GM06990 (cell line): ENCODE data around the gene FAM78B.
A peak's percentile ranks its signal among the peaks of the same experiment; 100 is the strongest.

Experiments
- DNase-seq: peaks from one replicate; pipeline ENCODE4 v3.0.0-alpha.2; 2011; ENCODE audit not compliant: insufficient read length; ENCODE audit errors: extremely low read depth
- H3K27me3 ChIP-seq: replicated peaks from 2 replicates; pipeline ENCODE4 v1.6.0; 2011; ENCODE audit warnings: low read length; ENCODE audit not compliant: control insufficient read depth, insufficient read depth
- H3K36me3 ChIP-seq: 2 replicates; pipeline ENCODE4 v1.5.1; 2011; ENCODE audit warnings: low read length; ENCODE audit not compliant: control insufficient read depth, insufficient read depth
- H3K4me3 ChIP-seq: replicated peaks from 2 replicates; pipeline ENCODE4 v1.5.1; 2011; ENCODE audit warnings: low read depth, mild to moderate bottlenecking, control low read depth, low read length
- TF ChIP-seq, protein P1 (sequence below): IDR thresholded peaks from 2 replicates; pipeline ENCODE4 v1.5.1; 2011; ENCODE audit warnings: low read length, control low read depth, mild to moderate bottlenecking, inconsistent platforms; ENCODE audit not compliant: insufficient read depth, poor library complexity, severe bottlenecking

Gene FAM78B, protein sequence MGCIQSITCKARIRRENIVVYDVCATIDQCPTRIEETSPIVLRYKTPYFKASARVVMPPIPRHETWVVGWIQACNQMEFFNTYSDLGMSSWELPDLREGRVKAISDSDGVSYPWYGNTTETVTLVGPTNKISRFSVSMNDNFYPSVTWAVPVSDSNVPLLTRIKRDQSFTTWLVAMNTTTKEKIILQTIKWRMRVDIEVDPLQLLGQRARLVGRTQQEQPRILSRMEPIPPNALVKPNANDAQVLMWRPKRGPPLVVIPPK

DNA sequence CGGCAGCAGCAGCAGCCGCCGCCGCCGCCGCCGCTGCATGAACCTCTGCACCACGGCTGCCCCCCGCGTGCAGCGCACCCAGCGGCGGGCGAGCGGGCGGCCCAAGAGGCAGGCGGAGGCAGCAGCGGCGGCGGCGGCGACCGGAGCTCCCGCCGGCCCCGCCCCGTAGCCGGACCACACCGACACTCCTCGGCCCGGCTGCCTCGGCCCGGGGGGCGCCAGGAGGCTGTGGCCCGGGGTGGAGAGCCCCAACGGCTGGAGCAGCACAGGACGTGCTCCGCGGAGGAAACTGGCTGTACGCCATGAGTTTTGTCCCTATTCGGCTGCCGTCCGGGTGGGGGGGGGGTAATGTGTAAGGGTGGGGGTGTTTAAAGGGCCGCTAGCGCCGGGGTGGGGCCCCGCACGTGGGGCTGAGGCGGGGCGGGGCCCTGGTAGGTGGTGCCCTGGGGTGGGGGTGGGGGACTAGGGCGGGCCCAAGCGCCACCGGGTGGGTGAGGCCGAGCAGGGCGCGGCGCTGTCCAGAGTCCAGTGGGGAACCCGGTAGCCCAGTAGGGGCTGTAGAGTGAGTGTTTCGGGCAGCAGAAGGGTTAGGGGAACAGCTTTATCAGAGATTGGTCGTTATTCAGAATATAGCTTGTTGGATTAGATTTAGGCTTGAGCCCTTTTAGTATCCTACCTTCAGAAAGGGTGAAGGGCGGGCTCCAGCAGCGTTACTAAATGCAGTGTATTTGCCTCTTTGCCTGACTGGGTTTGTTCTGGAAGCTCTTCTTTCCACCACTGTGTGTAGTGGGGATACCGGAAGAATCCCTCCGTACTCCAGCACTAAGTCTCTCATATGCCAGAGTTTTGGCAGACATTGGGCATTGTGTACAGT lies at the start of gene FAM78B:
TSS of gene FAM78B (minus strand) at position 304 of the 874 bp plus-strand sequence. CDS start 753 bp downstream, outside the sequence.
- no peaks in the 10 kb centered on the region; the same call in 1 of the 2 replicates for H3K27me3 ChIP-seq

DNA sequence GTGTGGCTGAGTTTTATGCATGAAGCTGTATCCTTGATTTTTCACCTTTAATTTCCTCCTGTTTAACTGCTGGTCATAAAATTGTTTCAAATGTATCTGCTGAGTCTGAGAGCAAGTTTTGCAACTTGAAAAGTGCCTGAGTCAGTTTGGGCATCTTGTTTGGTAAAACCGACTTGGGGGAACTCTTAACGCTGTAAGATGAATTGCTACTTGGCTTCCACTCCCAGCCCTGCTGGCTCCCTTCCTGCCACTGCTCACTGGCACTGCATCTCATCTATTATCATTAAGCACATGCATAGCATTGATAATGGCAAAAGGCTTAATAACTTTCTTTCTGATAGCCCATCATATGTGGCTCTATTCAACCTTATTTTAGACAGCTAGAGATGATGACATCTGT lies 35.7 kb upstream of the FAM78B start:
- H3K4me3 ChIP-seq: no peak overlapping the region
- TF ChIP-seq, protein P1, sequence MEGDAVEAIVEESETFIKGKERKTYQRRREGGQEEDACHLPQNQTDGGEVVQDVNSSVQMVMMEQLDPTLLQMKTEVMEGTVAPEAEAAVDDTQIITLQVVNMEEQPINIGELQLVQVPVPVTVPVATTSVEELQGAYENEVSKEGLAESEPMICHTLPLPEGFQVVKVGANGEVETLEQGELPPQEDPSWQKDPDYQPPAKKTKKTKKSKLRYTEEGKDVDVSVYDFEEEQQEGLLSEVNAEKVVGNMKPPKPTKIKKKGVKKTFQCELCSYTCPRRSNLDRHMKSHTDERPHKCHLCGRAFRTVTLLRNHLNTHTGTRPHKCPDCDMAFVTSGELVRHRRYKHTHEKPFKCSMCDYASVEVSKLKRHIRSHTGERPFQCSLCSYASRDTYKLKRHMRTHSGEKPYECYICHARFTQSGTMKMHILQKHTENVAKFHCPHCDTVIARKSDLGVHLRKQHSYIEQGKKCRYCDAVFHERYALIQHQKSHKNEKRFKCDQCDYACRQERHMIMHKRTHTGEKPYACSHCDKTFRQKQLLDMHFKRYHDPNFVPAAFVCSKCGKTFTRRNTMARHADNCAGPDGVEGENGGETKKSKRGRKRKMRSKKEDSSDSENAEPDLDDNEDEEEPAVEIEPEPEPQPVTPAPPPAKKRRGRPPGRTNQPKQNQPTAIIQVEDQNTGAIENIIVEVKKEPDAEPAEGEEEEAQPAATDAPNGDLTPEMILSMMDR: no peak
- H3K36me3 ChIP-seq: no peaks in the 10 kb centered on the region

More for the DNA sequence above, at the start of gene FAM78B:
- TF ChIP-seq, protein P1: peak; percentile 14
- Histone ChIP-seq H3K4me3 (peak within 1 kb of the TSS; percentile 70), H3K36me3 (no peaks in the 10 kb centered on the region)
- peak; percentile 88 for DNase-seq

DNA sequence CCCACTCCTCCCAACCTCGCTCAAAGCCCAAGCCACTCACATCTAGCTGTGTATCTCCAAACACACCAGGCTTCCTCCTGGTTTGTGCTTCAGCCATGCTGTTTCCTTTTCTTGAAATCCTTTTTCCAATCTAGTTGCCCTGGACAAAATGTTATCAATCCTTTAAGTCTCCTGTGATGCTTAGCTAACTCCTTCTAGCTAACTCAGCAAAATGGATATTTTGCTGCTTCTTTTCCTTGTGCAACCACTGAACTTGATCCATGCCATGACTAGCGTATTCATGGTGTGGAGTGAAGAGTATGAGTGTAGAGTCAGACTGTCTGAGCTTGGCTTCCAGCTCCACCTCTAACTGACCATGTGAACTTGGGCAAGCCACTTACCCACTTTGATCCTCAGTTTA lies 33.9 kb upstream of the FAM78B start:
- TF ChIP-seq, protein P1: no peak
- no peak overlapping the region for H3K4me3 ChIP-seq
- no peaks in the 10 kb centered on the region for H3K36me3 ChIP-seq
- no peak for DNase-seq
- H3K27me3 ChIP-seq: no peaks in the 10 kb centered on the region

More for the DNA sequence above, 35.7 kb upstream of the FAM78B start:
- H3K27me3 ChIP-seq: no peaks in the 10 kb centered on the region
- DNase-seq: no peak

DNA sequence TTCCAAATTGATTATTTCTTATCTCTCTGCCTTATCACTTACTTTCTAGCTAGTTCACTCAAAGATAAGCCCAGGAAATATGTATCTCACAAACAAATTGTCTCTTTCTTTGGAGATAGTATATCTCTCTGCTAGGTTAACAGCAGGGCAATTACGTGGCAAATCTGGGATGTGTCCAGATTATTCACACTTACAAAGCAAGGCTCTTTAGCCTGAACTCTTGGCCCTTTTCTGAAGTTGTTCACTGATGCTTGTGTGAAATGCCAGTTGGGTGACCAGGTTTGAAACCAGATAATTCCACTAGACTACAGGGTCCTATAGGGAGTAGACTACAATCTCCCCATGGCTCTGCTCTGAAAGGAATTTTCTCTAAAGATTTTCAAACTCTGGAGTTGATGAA lies 30.8 kb upstream of the FAM78B start:
- no peak for DNase-seq
- Histone ChIP-seq H3K36me3 (no peaks in the 10 kb centered on the region), H3K27me3 (no peaks in the 10 kb centered on the region), H3K4me3 (no peak overlapping the region)
- TF ChIP-seq, protein P1: no peak

DNA sequence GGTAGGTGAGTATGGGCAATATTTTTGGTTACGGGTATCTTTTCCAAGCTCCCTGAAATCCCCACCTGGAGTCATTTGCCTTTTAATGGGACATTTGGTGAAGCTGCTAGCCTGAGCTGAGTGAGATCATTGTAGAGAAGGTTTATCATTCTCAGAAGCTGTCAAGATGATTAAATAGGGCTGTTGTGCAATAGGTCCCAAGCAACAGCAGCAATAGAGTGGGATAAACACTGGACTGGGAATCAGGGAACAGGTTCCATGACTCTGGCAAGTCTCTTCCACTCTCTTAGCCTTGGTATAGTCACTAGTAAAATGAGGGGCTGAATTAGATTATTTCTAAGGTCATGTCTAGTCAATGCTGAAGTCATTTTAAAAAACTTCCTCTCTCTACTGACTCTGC lies 30.3 kb upstream of the FAM78B start:
- H3K4me3 ChIP-seq: no peak overlapping the region
- H3K27me3 ChIP-seq: no peaks in the 10 kb centered on the region
- TF ChIP-seq, protein P1: no peak
- no peak for DNase-seq
- no peaks in the 10 kb centered on the region for H3K36me3 ChIP-seq
